Suppressor macrophage (primary cell): ENCODE results near the gene PSMA3.
"Not testable (repeated sequence)": the region's sequence is repeated elsewhere in the genome, so short reads cannot be mapped to it uniquely, and the experiment has no call there.

Source experiments
- DNase-seq, 4 experiments: peaks; one replicate each; pipeline ENCODE4 v3.0.0-alpha.2; 2020 to 2022
- total RNA-seq, 17 experiments: gene quantifications; one replicate each; lab custom pipeline; 2026; ENCODE audit warnings: mixed read lengths in 6 of 17, inconsistent platforms in 3 of 17; lab: John Stamatoyannopoulos, UW

PSMA3 gene
- total RNA-seq = 54.8 to 149 (median 87.7) reads per million in 17 experiments

DNA sequence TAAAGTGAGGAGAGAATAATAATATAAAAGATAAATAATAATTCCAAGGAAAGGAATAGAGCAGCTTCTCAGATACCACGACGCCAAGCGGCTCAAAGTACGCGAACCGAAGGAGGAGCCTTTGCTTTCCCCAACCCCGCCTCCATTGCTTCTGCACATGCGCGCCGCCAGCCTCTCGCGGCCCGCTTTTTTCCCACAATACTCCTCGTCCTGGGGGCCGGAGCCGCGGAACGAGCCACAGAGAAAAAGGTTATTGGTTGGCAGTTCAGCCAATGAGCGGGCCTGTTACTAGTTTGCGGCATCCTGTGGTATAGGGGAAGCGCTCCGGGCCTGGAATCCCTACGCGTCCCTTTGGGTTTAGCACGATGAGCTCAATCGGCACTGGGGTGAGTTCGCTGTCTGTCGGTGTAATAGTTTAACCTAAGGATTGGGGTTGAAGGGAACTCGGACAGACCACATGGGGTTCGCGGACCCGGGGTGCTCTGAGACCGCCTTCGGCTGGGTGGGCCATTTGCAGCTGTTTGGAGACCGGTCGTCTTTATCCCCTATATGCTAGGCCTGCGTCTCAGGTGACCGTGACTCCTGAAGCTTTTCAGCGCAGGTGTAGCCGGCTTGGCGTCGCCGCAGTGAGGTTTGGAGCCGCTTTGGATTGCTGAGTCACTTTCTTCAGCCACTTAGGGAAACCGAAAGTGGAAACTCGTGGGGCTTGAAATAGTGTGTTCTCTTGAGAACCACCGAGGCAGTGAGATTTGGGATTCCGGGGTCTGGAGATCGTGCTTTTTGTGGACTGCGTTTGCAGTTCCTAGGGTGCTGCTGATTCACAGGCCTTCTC is at the start of gene PSMA3:
TSS of gene PSMA3 (plus strand) at position 288 of the 832 bp plus-strand sequence. CDS start at position 366, 78 bp downstream.
- DNase-seq = peak; percentile 98 to 99 (median 98)

DNA sequence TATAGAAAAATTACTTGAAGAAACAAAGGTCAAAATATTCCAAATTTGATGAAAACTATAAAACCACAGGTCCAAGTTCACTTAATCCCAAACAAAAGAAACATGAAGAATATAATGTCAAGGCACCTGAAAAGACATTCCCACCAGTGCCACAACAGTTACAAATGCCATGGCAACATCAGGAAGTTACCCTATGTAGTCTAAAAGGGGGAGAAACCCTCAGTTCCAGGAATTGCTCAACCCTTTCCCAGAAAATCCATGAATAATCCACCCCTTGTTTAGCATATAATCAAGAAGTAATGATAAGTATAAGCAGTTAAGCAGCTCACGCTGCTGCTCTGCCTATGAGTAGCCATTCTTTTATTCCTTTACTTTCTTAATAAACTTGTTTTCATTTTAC is 48.4 kb upstream of the PSMA3 start:
- DNase-seq = no peak

DNA sequence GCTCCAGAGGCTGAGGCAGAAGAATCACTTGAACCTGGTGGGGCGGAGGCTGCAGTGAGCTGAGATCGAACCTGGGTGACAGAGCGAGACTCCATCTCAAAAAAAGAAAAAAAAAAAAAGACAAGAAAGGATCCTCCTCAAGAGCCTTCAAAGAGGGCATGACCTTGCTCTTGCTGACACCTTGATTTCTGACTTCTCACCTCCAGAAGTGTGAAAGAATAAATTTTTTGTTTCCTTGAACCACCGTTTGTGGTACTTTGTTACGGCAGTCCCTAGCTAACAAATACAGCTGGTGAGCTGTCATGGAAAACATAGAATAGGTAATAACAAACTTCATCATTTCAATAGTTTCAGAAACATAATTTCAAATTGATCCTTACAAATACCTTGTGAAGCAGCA is 46.6 kb upstream of the PSMA3 start:
- no peak for DNase-seq

DNA sequence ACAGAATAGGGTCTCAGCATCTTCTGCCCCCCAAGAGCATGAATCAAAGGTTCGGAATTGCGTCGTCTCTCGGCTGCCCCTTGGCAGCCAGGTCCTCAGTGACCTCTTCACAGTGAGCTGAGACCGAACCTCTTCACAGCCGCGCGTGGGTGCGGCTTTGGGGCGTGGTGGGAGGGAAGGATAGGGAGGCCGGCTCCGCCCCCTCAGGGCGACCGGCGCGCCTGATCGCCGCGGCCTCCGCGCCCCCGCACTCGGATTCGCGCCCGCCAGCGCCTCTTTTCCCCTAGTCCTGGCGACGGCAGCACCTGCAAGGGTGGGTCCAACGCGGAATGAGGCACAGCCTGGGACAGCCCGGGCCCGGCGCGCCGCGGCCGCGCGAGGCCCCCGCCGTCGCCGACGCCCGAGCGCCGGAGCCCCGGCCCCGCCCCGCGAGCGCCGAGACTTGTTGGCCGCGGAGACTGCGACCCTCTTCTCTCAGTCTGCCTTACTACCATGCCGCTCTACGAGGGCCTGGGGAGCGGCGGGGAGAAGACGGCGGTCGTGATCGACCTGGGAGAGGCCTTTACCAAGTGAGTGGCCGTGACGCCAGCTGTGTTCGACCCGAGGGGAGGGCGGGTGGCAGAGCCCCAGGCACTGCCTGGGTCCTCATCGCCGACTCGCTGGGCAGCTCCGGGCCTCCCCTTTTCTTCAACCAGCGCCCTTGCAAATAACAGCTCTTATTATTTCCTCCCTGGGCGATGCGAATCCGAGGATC is 44.7 kb upstream of the PSMA3 start, which contains the start of gene ACTR10:
TSS of gene ACTR10 (plus strand) at position 424 of the 754 bp plus-strand sequence. CDS start at position 493, 69 bp downstream.
- DNase-seq = peak; percentile 87 to 95 (median 92)

DNA sequence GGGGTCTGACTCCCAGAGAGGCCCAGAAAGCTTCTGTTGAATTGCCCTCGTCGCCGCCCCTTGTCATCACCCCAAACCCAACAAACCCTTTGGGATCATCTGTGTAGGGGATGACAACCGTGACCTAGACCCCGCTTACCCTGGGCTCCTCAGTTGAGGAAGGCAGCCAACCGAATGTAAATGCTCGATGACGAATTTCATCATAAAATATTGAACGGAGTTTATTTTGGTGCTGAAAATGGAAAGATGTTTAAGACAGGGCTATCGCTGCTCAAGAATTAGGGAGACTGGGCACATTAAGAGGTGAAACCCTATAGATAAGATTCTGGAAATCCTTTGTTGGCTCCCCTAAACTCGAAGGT is 44.2 kb upstream of the PSMA3 start:
- DNase-seq = no peak

DNA sequence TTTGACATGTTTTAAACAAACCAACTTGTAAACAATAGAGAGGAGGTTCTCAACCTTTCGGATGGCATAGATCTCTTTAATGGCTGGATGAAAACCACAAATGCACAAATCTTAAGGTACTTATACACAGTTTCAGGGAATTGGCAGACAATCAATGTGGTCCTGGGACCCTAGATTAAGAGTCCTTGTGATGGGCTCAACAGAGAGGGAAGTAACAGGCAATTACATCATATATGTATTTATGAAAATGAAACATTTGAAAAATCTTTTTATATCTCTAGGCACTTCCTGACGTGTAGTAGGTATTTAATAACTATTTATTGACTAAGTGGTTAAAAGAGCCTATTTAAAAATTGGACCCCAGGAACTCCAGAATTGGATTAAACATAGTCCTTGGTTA is 43.8 kb upstream of the PSMA3 start:
- peak; percentile 3 to 27 (median 16) for DNase-seq

DNA sequence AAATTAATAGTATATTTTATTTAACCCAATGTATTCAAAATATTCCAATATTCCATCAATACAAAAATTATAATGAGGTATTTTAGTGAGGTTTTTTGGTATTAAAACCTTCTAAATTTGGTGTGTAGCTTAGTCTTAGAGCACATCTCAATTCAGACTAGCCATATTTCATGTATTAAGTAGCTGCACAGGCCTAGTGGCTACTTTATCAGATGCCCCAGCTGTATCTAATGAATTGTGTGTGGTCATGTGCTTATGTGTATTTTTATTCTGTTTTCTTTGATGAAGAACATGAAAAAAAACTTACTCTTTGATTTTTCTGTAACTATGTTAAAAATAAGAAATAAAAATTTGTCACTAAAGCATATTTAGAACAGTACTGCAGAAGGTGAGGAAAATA is 31.5 kb upstream of the PSMA3 start:
- no peak for DNase-seq

DNA sequence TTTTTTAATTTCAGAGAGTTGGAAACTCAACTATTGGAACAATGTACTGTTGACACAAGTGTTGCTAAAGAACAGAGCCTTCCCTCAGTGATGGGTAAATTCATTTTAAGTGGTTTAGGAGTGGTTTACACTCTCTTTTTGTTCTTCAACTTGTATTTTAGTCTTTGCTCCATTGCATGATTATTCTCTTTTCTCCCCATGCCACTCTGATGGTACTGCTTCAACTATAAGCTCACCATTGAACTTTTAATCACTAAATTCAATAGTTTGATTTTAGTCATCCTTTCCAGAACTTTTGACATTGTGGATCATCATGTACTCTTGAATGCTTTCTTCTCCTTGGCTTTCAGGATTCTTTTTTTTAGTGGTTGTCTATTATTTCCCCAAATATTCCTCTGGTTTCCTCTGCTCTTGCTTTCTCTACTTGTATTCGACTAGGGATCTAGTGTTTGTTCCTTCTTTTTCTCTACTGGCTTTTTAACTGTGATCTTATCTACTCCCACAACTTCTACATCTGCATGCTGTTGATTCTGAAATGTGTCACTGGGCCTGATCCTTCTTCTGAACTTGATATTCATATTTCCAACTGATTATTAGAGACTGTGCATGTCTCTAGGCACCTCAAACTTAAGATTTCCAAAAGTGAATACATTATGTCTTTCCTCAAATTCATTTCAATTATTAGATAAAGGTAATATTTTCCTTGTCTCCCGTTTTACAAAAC is 29.3 kb upstream of the PSMA3 start:
- no peak for DNase-seq

DNA sequence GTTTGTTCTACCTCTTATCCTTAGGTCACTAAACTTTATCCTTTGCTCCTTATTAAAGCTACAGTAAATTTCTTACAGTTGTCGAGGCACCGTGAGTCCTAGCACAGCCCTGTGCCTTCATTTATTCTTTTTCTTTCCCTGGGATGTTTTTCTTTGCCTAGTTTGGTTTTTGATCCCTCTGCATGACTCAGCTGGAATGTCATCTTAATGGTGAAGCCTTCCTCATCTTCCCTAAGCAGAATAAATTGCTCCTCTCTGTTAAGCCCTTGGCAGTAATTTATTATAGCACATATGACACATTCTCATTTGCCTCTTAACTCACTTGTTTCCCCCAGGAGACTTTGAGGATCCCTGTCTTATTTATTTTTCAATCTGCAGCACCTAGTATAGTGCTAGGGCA is 28.1 kb upstream of the PSMA3 start:
- no peak for DNase-seq

DNA sequence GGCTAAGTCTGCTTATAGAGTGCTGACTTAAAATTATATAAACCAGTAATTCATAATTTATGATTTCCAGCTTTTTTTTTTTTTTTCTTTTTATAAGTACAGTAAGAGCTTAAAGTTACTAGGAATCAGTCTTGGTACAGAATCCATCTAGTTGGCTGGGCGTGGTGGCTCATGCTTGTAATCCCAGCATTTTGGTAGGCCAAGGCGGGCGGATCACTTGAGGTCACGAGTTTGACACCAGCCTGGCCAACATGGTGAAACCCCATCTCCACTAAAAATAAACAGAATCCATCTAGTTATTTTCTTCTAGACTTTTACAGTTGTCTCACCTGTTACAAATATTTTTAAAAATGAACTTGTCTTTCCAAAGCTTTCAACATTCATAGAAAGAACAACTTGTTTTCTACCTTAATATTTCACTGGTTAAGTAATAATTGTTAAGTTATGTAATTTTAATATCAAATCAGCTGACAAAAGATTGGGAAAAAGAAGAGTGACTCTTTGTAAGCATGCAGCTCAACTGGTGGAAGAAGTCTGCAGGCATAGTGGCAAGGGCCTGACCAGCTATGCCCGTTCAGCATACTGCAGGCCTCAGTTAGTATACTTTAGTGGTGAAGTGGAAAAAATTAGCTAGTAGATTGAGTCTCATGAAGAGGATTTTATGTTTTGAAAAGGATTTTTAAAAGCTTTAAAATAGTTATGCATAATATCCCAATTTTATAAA is 17.4 kb upstream of the PSMA3 start:
- DNase-seq = no peak

DNA sequence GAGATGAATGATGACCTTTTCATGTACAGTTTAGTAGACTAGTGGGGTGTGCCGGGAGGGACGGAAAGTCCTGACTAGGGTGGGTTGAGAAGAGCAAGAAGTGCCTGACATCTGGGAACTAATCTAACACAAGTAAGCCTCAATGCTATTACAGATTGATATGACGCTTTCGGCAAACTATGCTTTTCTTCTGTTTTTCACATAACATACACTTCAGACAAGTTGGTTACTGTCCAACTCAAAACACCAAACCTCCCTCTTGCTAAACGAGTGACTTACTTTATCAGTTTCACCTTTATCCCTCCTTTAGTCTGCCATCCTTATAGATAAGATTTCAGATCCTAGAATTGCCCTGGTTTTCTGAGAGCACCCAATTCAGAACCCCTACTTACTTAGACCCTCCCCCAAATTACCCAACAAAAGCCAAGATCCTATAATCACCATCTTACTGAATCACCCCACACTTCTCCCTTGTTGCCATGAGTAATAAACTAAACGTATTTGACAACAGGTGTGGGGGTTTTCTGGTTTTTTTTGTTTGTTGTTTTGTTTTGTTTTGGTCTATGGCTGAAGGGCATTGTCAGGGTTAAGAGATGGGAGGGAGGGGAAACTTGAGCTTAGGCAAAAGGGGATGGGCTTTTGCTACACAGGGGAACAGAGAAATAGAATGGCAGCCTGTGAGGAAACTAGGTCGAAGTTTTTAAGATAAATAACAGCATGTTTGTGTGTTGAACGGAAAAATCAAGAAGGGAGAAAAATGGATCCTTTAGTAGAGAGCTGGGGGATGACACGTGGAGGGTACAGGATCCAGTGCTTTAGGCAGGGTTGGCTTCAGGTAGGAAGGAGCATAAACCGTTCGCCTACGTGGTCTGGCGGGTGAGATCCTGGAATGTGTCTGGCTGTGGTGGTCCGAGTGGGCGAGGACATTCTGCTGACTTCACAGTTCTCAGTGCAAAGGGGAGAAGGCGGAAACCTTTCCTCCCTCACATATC is 6.1 kb upstream of the PSMA3 start:
- peak; percentile 13 to 25 (median 18) for DNase-seq

DNA sequence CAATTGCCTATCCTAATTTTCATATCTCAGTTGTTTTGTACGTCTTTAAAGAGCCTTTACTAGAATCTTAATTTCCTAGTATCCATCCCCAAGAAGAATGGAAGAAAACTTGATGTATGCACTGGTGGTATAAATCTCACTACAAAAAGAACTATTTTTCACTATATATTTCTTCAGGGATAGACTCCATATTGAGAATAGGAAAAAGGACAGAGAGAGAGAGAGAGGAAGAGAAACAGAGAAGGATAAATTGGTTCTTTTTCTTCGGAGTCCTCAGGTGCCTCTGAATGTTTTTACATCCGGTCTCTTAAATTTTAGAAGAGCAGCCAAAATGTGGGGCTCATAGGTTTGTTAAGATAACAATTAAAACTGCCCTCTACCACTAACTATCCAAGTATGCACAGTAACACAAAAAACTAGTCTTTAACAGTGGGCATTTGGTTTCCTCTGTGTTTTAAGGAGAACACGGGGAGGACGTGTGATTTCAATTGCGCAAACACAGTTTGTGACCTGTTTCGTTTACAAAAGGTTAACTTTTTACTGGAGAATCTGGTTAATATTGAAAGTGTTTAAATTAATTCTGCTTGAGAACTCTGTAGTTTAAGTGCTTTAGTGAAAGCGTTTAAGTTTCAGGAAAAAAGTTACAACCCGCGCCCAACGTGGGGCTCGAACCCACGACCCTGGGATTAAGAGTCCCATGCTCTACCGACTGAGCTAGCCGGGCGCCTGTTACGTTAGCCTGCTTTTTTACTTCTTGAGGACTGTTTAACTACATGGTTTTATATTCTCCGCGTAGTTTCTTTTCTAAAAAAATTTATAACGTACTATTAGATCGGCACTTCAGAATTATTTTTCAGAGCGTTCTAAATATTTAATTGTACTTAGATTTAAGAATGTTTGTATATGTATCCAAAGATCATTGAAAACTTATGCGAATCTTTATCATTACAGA is 5.1 kb upstream of the PSMA3 start:
- peak; percentile 78 to 93 (median 84) for DNase-seq

DNA sequence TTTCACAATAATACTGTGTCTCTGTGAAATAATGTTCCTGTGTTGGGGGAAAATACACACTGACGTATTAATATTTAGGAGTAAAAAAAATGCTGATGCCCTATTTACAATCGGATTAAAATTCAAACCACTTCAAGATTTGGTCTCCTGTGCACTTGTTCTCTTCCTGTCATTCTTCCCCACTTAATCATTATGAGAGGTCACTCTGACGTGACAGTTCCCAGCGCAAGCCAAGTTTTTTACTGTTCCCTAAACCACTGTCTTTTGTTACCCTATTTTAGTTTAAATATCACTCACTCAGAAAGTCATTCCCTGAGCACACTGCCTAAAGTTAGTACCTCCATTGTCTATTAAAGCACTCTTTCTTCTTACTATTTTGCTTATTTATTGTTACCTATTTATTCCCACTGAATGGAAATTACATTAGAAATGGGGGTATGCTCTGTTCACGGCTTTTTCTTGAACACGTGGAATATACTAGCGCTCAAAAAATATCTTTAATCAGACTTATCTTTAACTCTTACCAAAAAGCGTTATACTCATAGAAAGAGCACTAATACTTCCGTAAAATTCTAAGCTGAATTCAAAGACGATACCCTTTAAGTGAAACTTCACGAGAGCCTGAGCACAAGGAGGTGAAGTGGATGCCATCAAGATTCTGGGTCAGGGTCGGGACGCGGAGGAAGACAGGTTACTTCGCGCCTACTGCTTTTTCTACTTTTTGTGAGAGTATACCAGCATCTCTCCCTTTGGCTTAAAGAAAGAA is 670 bp upstream of the PSMA3 start:
- peak; percentile 57 to 71 (median 65) for DNase-seq

DNA sequence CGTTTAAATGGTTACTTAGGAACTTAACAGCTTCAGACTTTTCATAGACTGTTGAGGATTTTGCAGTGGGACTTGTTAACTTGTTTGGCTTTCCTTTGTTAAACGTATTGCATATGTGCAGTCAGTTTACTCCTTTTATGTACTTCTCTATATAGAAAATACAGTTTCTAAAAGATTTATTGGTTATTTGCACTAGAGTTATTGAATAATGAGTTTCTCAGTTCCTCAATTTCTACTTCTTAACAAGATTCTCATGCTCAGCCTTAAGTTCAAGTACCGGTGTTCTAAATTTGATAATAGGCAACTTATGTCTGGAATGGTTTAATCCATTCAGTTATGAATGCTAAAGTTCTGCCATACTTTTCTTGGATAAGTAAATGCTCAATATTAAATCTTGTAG is 919 bp downstream of the PSMA3 start:
- DNase-seq = peak in 1 of 4 experiments; percentile 18

DNA sequence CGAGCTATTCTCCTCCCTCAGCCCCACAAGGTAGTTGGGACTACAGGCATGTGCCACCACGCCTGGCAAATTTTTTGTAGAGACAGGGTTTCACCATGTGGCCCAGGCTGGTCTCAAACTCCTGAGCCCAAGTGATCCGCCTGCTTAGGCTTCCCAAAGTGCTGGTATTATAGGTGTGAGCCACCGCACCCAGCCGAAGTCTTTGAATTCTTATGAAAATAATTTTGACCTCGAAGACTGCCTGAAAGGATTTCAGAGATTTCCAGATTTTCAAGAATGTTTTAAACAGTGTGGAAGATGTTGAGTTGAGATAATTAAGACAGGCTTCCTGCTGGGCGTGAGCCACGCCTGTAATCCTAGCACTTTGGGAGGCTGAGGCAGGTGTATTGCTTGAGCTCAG is 5.0 kb downstream of the PSMA3 start:
- DNase-seq = no peak

DNA sequence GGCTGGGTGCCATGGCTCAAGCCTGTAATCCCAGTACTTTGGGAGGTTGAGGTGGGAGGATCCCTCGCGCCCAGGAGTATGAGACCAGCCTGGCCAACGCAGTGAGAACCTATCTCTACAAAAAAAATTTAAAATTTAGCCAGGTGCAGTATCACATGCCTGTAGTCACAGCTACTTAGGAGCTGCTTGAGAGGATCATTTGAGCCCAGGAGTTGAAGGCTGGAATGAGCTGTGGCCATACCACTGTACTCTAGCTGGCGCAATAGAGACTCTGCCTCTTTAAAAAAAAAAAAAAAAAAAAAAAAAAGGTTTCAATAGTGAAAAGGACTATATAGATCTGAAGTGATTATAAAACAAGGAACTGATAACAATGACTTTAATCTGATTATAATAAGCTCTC is 13.5 kb downstream of the PSMA3 start:
- no peak for DNase-seq

DNA sequence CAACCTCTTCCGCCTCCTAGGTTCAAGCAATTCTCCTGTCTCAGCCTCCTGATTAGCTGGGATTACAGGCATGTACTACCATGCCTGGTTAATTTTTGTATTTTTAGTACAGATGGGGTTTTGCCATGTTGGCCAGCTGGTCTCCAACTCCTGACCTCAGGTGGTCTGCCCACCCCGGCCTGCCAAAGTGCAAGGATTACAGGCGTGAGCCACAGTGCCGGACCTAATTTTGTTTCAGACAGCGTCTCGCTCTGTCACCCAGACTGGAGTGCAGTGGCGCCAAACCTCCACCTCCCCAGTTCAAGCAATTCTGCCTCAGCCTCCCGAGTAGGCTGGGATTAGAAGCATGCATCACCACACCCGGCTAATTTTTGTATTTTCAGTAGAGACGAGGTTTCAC is 17.4 kb downstream of the PSMA3 start:
- not testable (repeated sequence) for DNase-seq

DNA sequence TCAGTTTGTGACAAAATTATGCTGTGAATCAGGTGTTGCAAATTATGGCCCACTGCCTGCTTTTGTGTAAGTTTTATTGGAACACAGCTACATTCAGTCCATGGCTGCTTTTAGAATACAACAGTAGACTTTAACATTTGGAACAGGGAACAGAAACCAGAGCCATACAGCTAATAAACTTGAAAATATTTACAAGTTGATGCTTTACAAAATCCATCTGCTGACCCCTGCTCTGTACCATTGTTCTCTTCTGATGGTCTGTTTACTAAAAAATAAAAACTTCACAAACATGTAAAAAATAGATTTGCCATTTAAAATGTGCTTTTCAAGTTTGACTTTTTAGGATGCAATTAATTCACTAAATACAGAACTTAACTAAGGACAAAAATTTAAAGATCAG is 20.8 kb downstream of the PSMA3 start:
- DNase-seq = no peak

DNA sequence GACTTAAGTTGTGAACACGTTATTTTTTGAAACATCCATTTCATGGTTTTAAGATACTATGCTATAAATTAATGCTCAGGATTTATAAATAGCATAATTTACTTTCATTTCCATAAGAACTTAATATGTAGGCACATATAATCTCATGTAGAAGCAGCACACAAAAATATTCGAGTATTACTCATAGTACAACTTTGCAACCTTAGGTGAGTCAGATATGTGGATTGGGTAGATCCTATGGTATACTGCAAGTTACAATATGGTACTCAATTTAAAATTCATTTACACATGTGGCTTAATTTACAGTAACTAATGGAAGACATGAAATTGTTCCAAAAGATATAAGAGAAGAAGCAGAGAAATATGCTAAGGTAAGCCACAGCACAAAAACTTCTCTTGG is 26.0 kb downstream of the PSMA3 start:
- no peak for DNase-seq
